Measurements from ENCODE around the gene SCRN1. TPM values are rescaled to one million over a fixed set of nuclear protein-coding genes. Genes with fewer than 3 reads are reported as not detected.
A peak's percentile ranks its signal among the peaks of the same experiment; 100 is the strongest.

Gene SCRN1
- total and polyA plus RNA-seq, 2 donors from 2014 or later, result 22.2 to 85.6 TPM

- Histone ChIP-seq H3K9me3 (ENCODE audit: control insufficient read depth in 2 of 3, insufficient read depth in 1 of 3, low read length in 3 of 3) (no peaks in the 10 kb centered on the region), H3K27me3 (ENCODE audit: control insufficient read depth, insufficient read depth, low read length) (no peaks in the 10 kb centered on the region), H3K4me3 (ENCODE audit: low read length in 3 of 3) (no peak overlapping the region), H3K9ac (ENCODE audit: low read length in 3 of 3) (no peak overlapping the region), H3K27ac (ENCODE audit: low read depth in 2 of 2, low read length in 2 of 2) (no peak overlapping the region), H3K36me3 (ENCODE audit: control insufficient read depth in 2 of 3, insufficient read depth in 3 of 3, low read length in 3 of 3) (no peaks in the 10 kb centered on the region), H3K4me1 (ENCODE audit: control insufficient read depth in 2 of 3, insufficient read depth in 2 of 3, low read depth in 1 of 3, low read length in 3 of 3) (peaks cover 0 to 3% (median 2%) of the 10 kb centered on the region in 3 donors)
- no peak for TF ChIP-seq CTCF (IDR thresholded peaks at IDR 0.05; ENCODE audit: borderline replicate concordance, extremely low read depth, insufficient read depth)
- intact Hi-C loops (cut with DNase I), result no loop called here
- DNase-seq, result peak in 1 of 5 donors; percentile 19
- FAIRE-seq, result no peak
These were observed 2.5 kb downstream of the SCRN1 start for GRCh38 chr7:29987083-29987482.

- no peak overlapping the region for H3K9ac ChIP-seq (ENCODE audit: low read length in 3 of 3)
- H3K4me3 ChIP-seq (ENCODE audit: low read length in 3 of 3), result no peak overlapping the region
- DNase-seq, result no peak
- no peak for TF ChIP-seq CTCF (IDR thresholded peaks at IDR 0.05; ENCODE audit: borderline replicate concordance, extremely low read depth, insufficient read depth)
- H3K27ac ChIP-seq (ENCODE audit: low read depth in 2 of 2, low read length in 2 of 2), result no peak overlapping the region
- H3K36me3 ChIP-seq (ENCODE audit: control insufficient read depth in 2 of 3, insufficient read depth in 3 of 3, low read length in 3 of 3), result no peaks in the 10 kb centered on the region
- H3K9me3 ChIP-seq (ENCODE audit: control insufficient read depth in 2 of 3, insufficient read depth in 1 of 3, low read length in 3 of 3), result no peaks in the 10 kb centered on the region
- H3K27me3 ChIP-seq (ENCODE audit: control insufficient read depth, insufficient read depth, low read length), result no peaks in the 10 kb centered on the region
- no peak for FAIRE-seq
- no peaks in the 10 kb centered on the region for H3K4me1 ChIP-seq (ENCODE audit: control insufficient read depth in 2 of 3, insufficient read depth in 2 of 3, low read depth in 1 of 3, low read length in 3 of 3)
- intact Hi-C loops (cut with DNase I), result no loop called here
These were observed 9.4 kb downstream of the SCRN1 start for GRCh38 chr7:29980151-29980550.

GRCh38 chr7:29977886-29978651, 11.5 kb downstream of the SCRN1 start:
- H3K4me3 ChIP-seq (ENCODE audit: low read length in 3 of 3), result no peak overlapping the region
- no peaks in the 10 kb centered on the region for H3K27me3 ChIP-seq (ENCODE audit: control insufficient read depth, insufficient read depth, low read length)
- FAIRE-seq (no peak), DNase-seq (peak in 1 of 5 donors; percentile 19)
- H3K9me3 ChIP-seq (ENCODE audit: control insufficient read depth in 2 of 3, insufficient read depth in 1 of 3, low read length in 3 of 3), result no peaks in the 10 kb centered on the region
- no peaks in the 10 kb centered on the region for H3K36me3 ChIP-seq (ENCODE audit: control insufficient read depth in 2 of 3, insufficient read depth in 3 of 3, low read length in 3 of 3)
- no peaks in the 10 kb centered on the region for H3K4me1 ChIP-seq (ENCODE audit: control insufficient read depth in 2 of 3, insufficient read depth in 2 of 3, low read depth in 1 of 3, low read length in 3 of 3)
- intact Hi-C loops (cut with DNase I), result no loop called here
- H3K9ac ChIP-seq (ENCODE audit: low read length in 3 of 3), result no peak overlapping the region
- no peak overlapping the region for H3K27ac ChIP-seq (ENCODE audit: low read depth in 2 of 2, low read length in 2 of 2)
- no peak for TF ChIP-seq CTCF (IDR thresholded peaks at IDR 0.05; ENCODE audit: borderline replicate concordance, extremely low read depth, insufficient read depth)

All from kidney (tissue), 14 donors.